Endothelial cell of umbilical vein (primary cell): ENCODE data around the gene TAPBP. TPM values are rescaled to one million over a fixed set of nuclear protein-coding genes. Genes with fewer than 3 reads are reported as not detected.

Experiments
- BruUV-seq: library from RNA; stranded (reverse); fragments of 400-500 nt; replicated peaks from 2 replicates; lab custom pipeline; 2021; lab: Mats Ljungman, UMichigan
- CTCF ChIA-PET: fragments of 300-600, 350-600 bp; sonication (Branson Sonifier 250); formaldehyde crosslinking; loops from one replicate; lab custom pipeline; 2021; ENCODE audit warnings: antibody characterized with exemption, inconsistent platforms; lab: Charles Lee
- POLR2A ChIA-PET: fragments of 300-600, 350-600 bp; sonication (Branson Sonifier 250); formaldehyde crosslinking; loops from one replicate; lab custom pipeline; 2021; ENCODE audit warnings: antibody characterized with exemption, inconsistent platforms; lab: Charles Lee
- DNase-seq: peaks from one replicate; pipeline ENCODE4 v3.0.0-alpha.2; 2011; ENCODE audit warnings: low read depth, low spot score
- FAIRE-seq: peaks from 2 replicates; lab custom pipeline; 2011; peaks lifted over from hg19 to GRCh38; lab: Jason Lieb, UNC
- H2AFZ ChIP-seq: 2 replicates; pipeline ENCODE4 v1.6.0; 2012; ENCODE audit warnings: low read depth, low read length, control low read depth, inconsistent platforms
- H3K27ac ChIP-seq: 2 replicates; pipeline ENCODE4 v1.5.1; 2011; ENCODE audit warnings: low read depth, mild to moderate bottlenecking, control low read depth, low read length, moderate library complexity; ENCODE audit not compliant: insufficient read depth
- H3K27me3 ChIP-seq, 2 experiments: 2 replicates each; pipeline versions ENCODE4 v1.6.0 to v1.6.1; 2011; ENCODE audit warnings: low read length in 2 of 2, mixed read lengths in 1 of 2; ENCODE audit not compliant: control insufficient read depth in 2 of 2, insufficient read depth in 2 of 2
- H3K36me3 ChIP-seq, 2 experiments: 2 replicates in 1 of 2; 3 replicates in 1 of 2; pipeline ENCODE4 v1.5.1; 2011; ENCODE audit warnings: low read length in 2 of 2, mild to moderate bottlenecking in 1 of 2, moderate library complexity in 1 of 2; ENCODE audit not compliant: control insufficient read depth in 2 of 2, insufficient read depth in 2 of 2; ENCODE audit errors: extremely low read depth in 1 of 2
- H3K4me1 ChIP-seq: 3 replicates; pipeline ENCODE4 v1.5.1; 2011; ENCODE audit warnings: mild to moderate bottlenecking, low read length; ENCODE audit not compliant: control insufficient read depth, insufficient read depth; ENCODE audit errors: extremely low read depth
- H3K4me2 ChIP-seq: 2 replicates; pipeline ENCODE4 v1.6.1; 2011; ENCODE audit warnings: low read length, control low read depth, mixed read lengths; ENCODE audit not compliant: insufficient read depth
- H3K4me3 ChIP-seq, 3 experiments: fragments of 200-600 bp in 1 of 3; sonication (generic), shearing (Covaris generic) in 1 of 3; replicated peaks in 1 of 3; 2 replicates each; pipeline ENCODE4 v1.5.1; 2011 to 2016; ENCODE audit warnings: control low read depth in 3 of 3, low read length in 3 of 3, mild to moderate bottlenecking in 2 of 3, inconsistent platforms in 1 of 3, low read depth in 1 of 3, moderate library complexity in 1 of 3; ENCODE audit not compliant: insufficient read depth in 1 of 3
- H3K79me2 ChIP-seq: 2 replicates; pipeline ENCODE4 v1.6.0; 2012; ENCODE audit warnings: low read length, inconsistent platforms; ENCODE audit not compliant: control insufficient read depth, insufficient read depth
- H3K9ac ChIP-seq: replicated peaks from 2 replicates; pipeline ENCODE3; 2011; ENCODE audit warnings: low read length, control low read depth; ENCODE audit not compliant: insufficient read depth; ENCODE audit errors: extremely low read depth
- H3K9me1 ChIP-seq: replicated peaks from 3 replicates; pipeline ENCODE4 v1.6.0; 2011; ENCODE audit warnings: mild to moderate bottlenecking, low read length; ENCODE audit not compliant: control insufficient read depth, insufficient read depth; ENCODE audit errors: extremely low read depth
- H3K9me3 ChIP-seq: replicated peaks from 2 replicates; pipeline ENCODE4 v1.5.1; 2012; ENCODE audit warnings: low read length, inconsistent platforms; ENCODE audit not compliant: control insufficient read depth, insufficient read depth
- H4K20me1 ChIP-seq: replicated peaks from 2 replicates; pipeline ENCODE3; 2011; ENCODE audit warnings: mild to moderate bottlenecking, low read length; ENCODE audit not compliant: control insufficient read depth, insufficient read depth; ENCODE audit errors: extremely low read depth
- CTCF ChIP-seq, 2 donors: IDR thresholded peaks; 1 replicate in 1 of 2; 2 replicates in 1 of 2; pipeline ENCODE4 v1.5.1; 2011; ENCODE audit warnings: low read length in 2 of 2, mild to moderate bottlenecking in 2 of 2, moderate library complexity in 2 of 2, control low read depth in 1 of 2, inconsistent platforms in 1 of 2, low read depth in 1 of 2; ENCODE audit not compliant: insufficient read depth in 1 of 2; ENCODE audit errors: extremely low read depth in 1 of 2
- EZH2 ChIP-seq: IDR thresholded peaks from 2 replicates; pipeline ENCODE4 v1.6.1; 2012; ENCODE audit warnings: borderline replicate concordance, low read depth, mild to moderate bottlenecking, moderate library complexity, low read length, inconsistent platforms; ENCODE audit not compliant: severe bottlenecking
- FOS ChIP-seq: IDR thresholded peaks from 2 replicates; pipeline ENCODE4 v1.6.1; 2011; ENCODE audit warnings: mild to moderate bottlenecking, low read length, moderate library complexity, borderline replicate concordance; ENCODE audit not compliant: insufficient read depth
- GATA2 ChIP-seq: IDR thresholded peaks from 2 replicates; pipeline ENCODE4 v1.7.0; 2011; ENCODE audit warnings: low read depth, mild to moderate bottlenecking, moderate library complexity, mixed read lengths, low read length; ENCODE audit not compliant: insufficient read length, insufficient read depth
- JUN ChIP-seq: IDR thresholded peaks from 2 replicates; pipeline ENCODE4 v1.6.1; 2011; ENCODE audit warnings: borderline replicate concordance, low read depth; ENCODE audit not compliant: insufficient read length, insufficient read depth
- MYC ChIP-seq: IDR thresholded peaks from one replicate; pipeline ENCODE4 v1.6.1; 2011; ENCODE audit warnings: mild to moderate bottlenecking, low read depth, low read length
- POLR2A ChIP-seq: IDR thresholded peaks from 2 replicates; pipeline ENCODE4 v1.6.1; 2012; ENCODE audit warnings: low read depth, mild to moderate bottlenecking, control low read depth, low read length
- POLR2AphosphoS5 ChIP-seq: IDR thresholded peaks from 2 replicates; pipeline ENCODE4 v1.6.1; 2012; ENCODE audit warnings: low read depth, mild to moderate bottlenecking, control low read depth, low read length, moderate library complexity; ENCODE audit not compliant: insufficient read depth
- dilution Hi-C: fragments of 300-500 bp; cut with MboI; formaldehyde crosslinking; loops from one replicate; pipeline ENCODE4 v1.15.0; 2019; ENCODE audit warnings: low sequenced_read_pairs; ENCODE audit not compliant: extremely low pct_ligation_motif_present
- intact Hi-C: fragments of 100-400 bp; cut with micrococcal nuclease; formaldehyde crosslinking; loops from one replicate; pipeline ENCODE4 v1.10.0; 2022
- polyA plus RNA-seq, 4 experiments: library from polyadenylated mRNA; depleted of rRNA in 3 of 4; stranded (reverse) in 3 of 4; unstranded in 1 of 4; fragments of >200 nt; gene quantifications; 2 replicates each; pipeline versions ENCODE4 v1.2.1 to v1.2.3, GENCODE V29; 2011 to 2012; ENCODE audit warnings: missing spikeins in 1 of 4
- total RNA-seq: library from RNA; stranded (reverse); gene quantifications from 2 replicates; pipeline ENCODE4 v1.2.3, GENCODE V29; 2021
- TF ChIP-seq, protein P1 (sequence below): IDR thresholded peaks from 2 replicates; pipeline ENCODE4 v1.6.1; 2011; ENCODE audit not compliant: insufficient read depth, insufficient read length

The TAPBP gene
- total and polyA plus RNA-seq, 2 donors (not counting 3 experiments of a cell fraction or from before 2014, with no cell fraction given): 69.6 to 98.0 TPM

GRCh38 chr6:33273924-33274902 is 39.7 kb downstream of the TAPBP start:
- dilution Hi-C loops (no loop called here), intact Hi-C loops (loop anchor here (2.0 to 5.0 kb wide), 2 partner anchors 73 to 153 kb away; partner anchors contain the start of genes RXRB and SLC39A7)
- Histone ChIP-seq H4K20me1 (peaks cover 5% of the 10 kb centered on the region), H3K9me3 (no peaks in the 10 kb centered on the region), H3K9ac (no peak overlapping the region), H3K27ac (no peak overlapping the region), H3K4me3 (peak overlapping the region; percentile 2 to 86 (median 83)), H2AFZ (no peak overlapping the region), H3K36me3 (peaks cover 8 to 23% of the 10 kb centered on the region in 2 experiments), H3K27me3 (no peaks in the 10 kb centered on the region), H3K4me2 (peak overlapping the region; percentile 97), H3K9me1 (no peaks in the 10 kb centered on the region), H3K4me1 (peaks cover 48% of the 10 kb centered on the region), H3K79me2 (peaks cover 48% of the 10 kb centered on the region)
- ChIA-PET POLR2A (no interaction called here), CTCF (no interaction called here)
- no TSS peak for BruUV-seq
- FAIRE-seq: no peak
- TF ChIP-seq POLR2AphosphoS5 (no peak), GATA2 (no peak), EZH2 (no peak), JUN (no peak), CTCF (IDR thresholded peaks at IDR 0.05; ENCODE audit: extremely low read depth in 1 of 2, insufficient read depth in 1 of 2, low read depth in 1 of 2, low read length in 2 of 2) (no peak), POLR2A (no peak), FOS (no peak), MYC (no peak)
- TF ChIP-seq, protein P1, sequence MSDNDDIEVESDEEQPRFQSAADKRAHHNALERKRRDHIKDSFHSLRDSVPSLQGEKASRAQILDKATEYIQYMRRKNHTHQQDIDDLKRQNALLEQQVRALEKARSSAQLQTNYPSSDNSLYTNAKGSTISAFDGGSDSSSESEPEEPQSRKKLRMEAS: no peak
- DNase-seq: no peak
